ENCODE measurements around the gene ADM.

- no peak for TF ChIP-seq CTCF (IDR thresholded peaks at IDR 0.05; ENCODE audit: extremely low read depth in 1 of 2, insufficient read depth in 1 of 2, low read depth in 1 of 2, low read length in 2 of 2)
- TF ChIP-seq POLR2A (IDR thresholded peaks at IDR 0.05; ENCODE audit: low read depth, low read length), result no peak
- TF ChIP-seq POLR2AphosphoS5 (IDR thresholded peaks at IDR 0.05; ENCODE audit: insufficient read depth, low read depth, low read length), result no peak
- TF ChIP-seq MAX (IDR thresholded peaks at IDR 0.05; ENCODE audit: insufficient read depth, insufficient read length), result no peak
- TF ChIP-seq MYC (IDR thresholded peaks at IDR 0.05; ENCODE audit: low read depth, low read length), result no peak
- TF ChIP-seq FOS (IDR thresholded peaks at IDR 0.05; ENCODE audit: borderline replicate concordance, insufficient read depth, low read length), result no peak
- TF ChIP-seq EZH2 (IDR thresholded peaks at IDR 0.05; ENCODE audit: borderline replicate concordance, low read depth, low read length, severe bottlenecking), result no peak
- no peak for TF ChIP-seq GATA2 (IDR thresholded peaks at IDR 0.05; ENCODE audit: insufficient read depth, insufficient read length, low read depth, low read length)
These were observed 19.6 kb upstream of the ADM start for GRCh38 chr11:10285148-10285802.

Data from endothelial cell of umbilical vein (primary cell).